Measurements from ENCODE around the gene STX19.

DNA sequence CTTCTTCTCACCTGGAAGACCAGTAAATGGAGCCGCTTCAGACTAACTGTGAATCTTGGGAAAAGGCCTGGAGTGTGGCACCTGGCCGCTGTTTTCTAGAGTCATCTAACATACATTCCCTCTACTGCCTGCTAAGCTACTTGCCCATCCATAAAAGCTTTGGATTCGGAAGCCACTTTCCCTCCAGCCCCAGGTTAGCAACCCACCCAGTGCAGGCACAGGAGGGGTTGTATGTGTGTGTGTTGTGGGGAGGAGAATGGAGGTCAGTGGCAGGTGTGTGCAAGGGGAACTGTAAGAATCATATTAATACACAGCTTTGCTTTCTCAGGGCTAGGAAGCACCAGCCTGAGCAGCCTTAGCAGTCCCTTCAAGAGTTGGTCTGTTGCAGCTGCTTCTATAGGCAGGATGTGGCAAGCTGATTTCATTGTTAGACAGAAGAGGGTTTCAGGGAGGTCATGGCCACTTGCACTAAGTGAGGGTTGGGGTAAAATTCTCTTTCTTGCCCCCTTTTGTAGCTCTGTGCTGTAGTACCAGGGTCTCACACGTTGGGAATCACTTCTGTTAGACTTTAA lies 43.4 kb upstream of the STX19 start:
- TF ChIP-seq, protein P1, sequence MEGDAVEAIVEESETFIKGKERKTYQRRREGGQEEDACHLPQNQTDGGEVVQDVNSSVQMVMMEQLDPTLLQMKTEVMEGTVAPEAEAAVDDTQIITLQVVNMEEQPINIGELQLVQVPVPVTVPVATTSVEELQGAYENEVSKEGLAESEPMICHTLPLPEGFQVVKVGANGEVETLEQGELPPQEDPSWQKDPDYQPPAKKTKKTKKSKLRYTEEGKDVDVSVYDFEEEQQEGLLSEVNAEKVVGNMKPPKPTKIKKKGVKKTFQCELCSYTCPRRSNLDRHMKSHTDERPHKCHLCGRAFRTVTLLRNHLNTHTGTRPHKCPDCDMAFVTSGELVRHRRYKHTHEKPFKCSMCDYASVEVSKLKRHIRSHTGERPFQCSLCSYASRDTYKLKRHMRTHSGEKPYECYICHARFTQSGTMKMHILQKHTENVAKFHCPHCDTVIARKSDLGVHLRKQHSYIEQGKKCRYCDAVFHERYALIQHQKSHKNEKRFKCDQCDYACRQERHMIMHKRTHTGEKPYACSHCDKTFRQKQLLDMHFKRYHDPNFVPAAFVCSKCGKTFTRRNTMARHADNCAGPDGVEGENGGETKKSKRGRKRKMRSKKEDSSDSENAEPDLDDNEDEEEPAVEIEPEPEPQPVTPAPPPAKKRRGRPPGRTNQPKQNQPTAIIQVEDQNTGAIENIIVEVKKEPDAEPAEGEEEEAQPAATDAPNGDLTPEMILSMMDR (conservative IDR thresholded peaks at IDR 0.05) = no peak
- no peak for TF ChIP-seq ZFX (IDR thresholded peaks at IDR 0.05)
